T-helper 17 cell (primary cell): ENCODE results near the gene PRR20G. TPM values are rescaled to one million over a fixed set of nuclear protein-coding genes. Genes with fewer than 3 reads are reported as not detected.

Experiments
- ATAC-seq: fragments of 150-1000 bp; cut with Tn5 transposase; 2 replicates; pipeline ENCODE4 v1.10.0; 2021; ENCODE audit warnings: mild to moderate bottlenecking, moderate library complexity
- DNase-seq, 3 donors: peaks; one replicate each; pipeline versions ENCODE4 v3.0.0 to v3.0.0-alpha.2; 2020 to 2021
- H3K9me3 ChIP-seq: one replicate; pipeline ENCODE4 v1.7.0; 2013; ENCODE audit warnings: low read length, mild to moderate bottlenecking; ENCODE audit not compliant: control insufficient read depth, poor library complexity, severe bottlenecking
- H3K27ac Mint-ChIP-seq: one replicate; pipeline ENCODE4 v1.8.0; 2022; ENCODE audit warnings: mild to moderate bottlenecking, moderate library complexity, mixed read lengths
- H3K27me3 Mint-ChIP-seq: one replicate; pipeline ENCODE4 v1.8.0; 2022; ENCODE audit warnings: mixed read lengths
- H3K36me3 Mint-ChIP-seq: one replicate; pipeline ENCODE4 v1.8.0; 2022; ENCODE audit warnings: low read depth, mixed read lengths
- H3K4me1 Mint-ChIP-seq: one replicate; pipeline ENCODE4 v1.8.0; 2022; ENCODE audit warnings: mild to moderate bottlenecking, mixed read lengths
- H3K4me3 Mint-ChIP-seq: one replicate; pipeline ENCODE4 v1.8.0; 2022; ENCODE audit warnings: mild to moderate bottlenecking, moderate library complexity, mixed read lengths
- total RNA-seq, 4 donors: library from RNA in 2 of 4; stranded (reverse) in 2 of 4; gene quantifications; one replicate each; pipeline ENCODE4 v1.2.3 and lab custom pipeline; 2022 to 2026

PRR20G gene
- not detected for total RNA-seq
- 0 reads per million in 2 donors for total RNA-seq (lab: John Stamatoyannopoulos, UW)

GRCh38 chr3:127287840-127288239 lies at the start of gene PRR20G:
PRR20G (minus strand) TSS chr3:127288046; CDS start chr3:127287365, 681 bp downstream.
- peaks cover 2% of the 10 kb centered on the region for H3K36me3 Mint-ChIP-seq
- H3K4me3 Mint-ChIP-seq: no peak within 1 kb of the TSS
- no peaks in the 10 kb centered on the region for H3K4me1 Mint-ChIP-seq
- DNase-seq (no peak), ATAC-seq (no peak)
- H3K27me3 Mint-ChIP-seq: peaks cover 2% of the 10 kb centered on the region
- H3K27ac Mint-ChIP-seq: no peak within 1 kb of the TSS
- no peaks in the 10 kb centered on the region for H3K9me3 ChIP-seq

- Mint-ChIP-seq H3K27ac (no peak overlapping the region), H3K36me3 (no peaks in the 10 kb centered on the region), H3K4me1 (no peaks in the 10 kb centered on the region), H3K27me3 (no peaks in the 10 kb centered on the region), H3K4me3 (no peak overlapping the region)
- DNase-seq (no peak), ATAC-seq (no peak)
- H3K9me3 ChIP-seq: no peaks in the 10 kb centered on the region
These were observed 49.2 kb upstream of the PRR20G start for GRCh38 chr3:127337001-127337400.

- no peaks in the 10 kb centered on the region for H3K36me3 Mint-ChIP-seq
- no peak overlapping the region for H3K4me3 Mint-ChIP-seq
- no peak overlapping the region for H3K27ac Mint-ChIP-seq
- no peaks in the 10 kb centered on the region for H3K9me3 ChIP-seq
- H3K27me3 Mint-ChIP-seq: no peaks in the 10 kb centered on the region
- no peaks in the 10 kb centered on the region for H3K4me1 Mint-ChIP-seq
- ATAC-seq (no peak), DNase-seq (no peak)
These were observed 48.3 kb upstream of the PRR20G start for GRCh38 chr3:127336101-127336500.

- ATAC-seq: no peak
- Mint-ChIP-seq H3K4me1 (no peaks in the 10 kb centered on the region), H3K27ac (no peak overlapping the region), H3K4me3 (no peak overlapping the region), H3K36me3 (peaks cover 2% of the 10 kb centered on the region), H3K27me3 (peaks cover 5% of the 10 kb centered on the region)
- no peak for DNase-seq
- H3K9me3 ChIP-seq: peaks cover 6% of the 10 kb centered on the region
These were observed 42.5 kb upstream of the PRR20G start for GRCh38 chr3:127330385-127330784.

- Mint-ChIP-seq H3K4me3 (no peak overlapping the region), H3K36me3 (peaks cover 2% of the 10 kb centered on the region), H3K27me3 (peaks cover 5% of the 10 kb centered on the region), H3K27ac (no peak overlapping the region), H3K4me1 (no peaks in the 10 kb centered on the region)
- H3K9me3 ChIP-seq: peaks cover 6% of the 10 kb centered on the region
- DNase-seq: no peak
- ATAC-seq: no peak
These were observed 41.9 kb upstream of the PRR20G start for GRCh38 chr3:127329631-127330285.

- Mint-ChIP-seq H3K36me3 (peaks cover 2% of the 10 kb centered on the region), H3K27ac (no peak overlapping the region), H3K27me3 (peaks cover 5% of the 10 kb centered on the region), H3K4me3 (no peak overlapping the region), H3K4me1 (no peaks in the 10 kb centered on the region)
- peaks cover 6% of the 10 kb centered on the region for H3K9me3 ChIP-seq
- no peak for ATAC-seq
- DNase-seq: no peak
These were observed 40.6 kb upstream of the PRR20G start for GRCh38 chr3:127328421-127328820.

- no peak overlapping the region for H3K4me3 Mint-ChIP-seq
- peaks cover 2% of the 10 kb centered on the region for H3K36me3 Mint-ChIP-seq
- H3K4me1 Mint-ChIP-seq: no peaks in the 10 kb centered on the region
- DNase-seq (no peak), ATAC-seq (no peak)
- H3K27me3 Mint-ChIP-seq: peaks cover 5% of the 10 kb centered on the region
- peaks cover 6% of the 10 kb centered on the region for H3K9me3 ChIP-seq
- H3K27ac Mint-ChIP-seq: no peak overlapping the region
These were observed 38.5 kb upstream of the PRR20G start for GRCh38 chr3:127326341-127326740.

- Mint-ChIP-seq H3K27me3 (peaks cover 5% of the 10 kb centered on the region), H3K4me3 (no peak overlapping the region), H3K4me1 (no peaks in the 10 kb centered on the region), H3K27ac (no peak overlapping the region), H3K36me3 (peaks cover 2% of the 10 kb centered on the region)
- peaks cover 6% of the 10 kb centered on the region for H3K9me3 ChIP-seq
- no peak for DNase-seq
- ATAC-seq: no peak
These were observed 37.7 kb upstream of the PRR20G start for GRCh38 chr3:127325629-127325961.

GRCh38 chr3:127324913-127325628 lies 37.2 kb upstream of the PRR20G start:
- H3K4me3 Mint-ChIP-seq: no peak overlapping the region
- no peaks in the 10 kb centered on the region for H3K4me1 Mint-ChIP-seq
- peaks cover 4% of the 10 kb centered on the region for H3K9me3 ChIP-seq
- DNase-seq: no peak
- no peaks in the 10 kb centered on the region for H3K36me3 Mint-ChIP-seq
- no peak overlapping the region for H3K27ac Mint-ChIP-seq
- peaks cover 5% of the 10 kb centered on the region for H3K27me3 Mint-ChIP-seq
- ATAC-seq: no peak

- no peak for DNase-seq
- H3K4me1 Mint-ChIP-seq: no peaks in the 10 kb centered on the region
- ATAC-seq: no peak
- no peak overlapping the region for H3K4me3 Mint-ChIP-seq
- H3K27me3 Mint-ChIP-seq: peaks cover 5% of the 10 kb centered on the region
- no peak overlapping the region for H3K27ac Mint-ChIP-seq
- no peaks in the 10 kb centered on the region for H3K9me3 ChIP-seq
- H3K36me3 Mint-ChIP-seq: no peaks in the 10 kb centered on the region
These were observed 36.2 kb upstream of the PRR20G start for GRCh38 chr3:127324076-127324475.

GRCh38 chr3:127323581-127323980 lies 35.7 kb upstream of the PRR20G start:
- Mint-ChIP-seq H3K4me3 (no peak overlapping the region), H3K27me3 (peaks cover 5% of the 10 kb centered on the region), H3K36me3 (no peaks in the 10 kb centered on the region), H3K4me1 (no peaks in the 10 kb centered on the region), H3K27ac (no peak overlapping the region)
- no peak for ATAC-seq
- no peak for DNase-seq
- H3K9me3 ChIP-seq: no peaks in the 10 kb centered on the region

- H3K4me1 Mint-ChIP-seq: no peaks in the 10 kb centered on the region
- DNase-seq (no peak), ATAC-seq (no peak)
- no peak overlapping the region for H3K27ac Mint-ChIP-seq
- H3K36me3 Mint-ChIP-seq: no peaks in the 10 kb centered on the region
- H3K27me3 Mint-ChIP-seq: peaks cover 2% of the 10 kb centered on the region
- H3K4me3 Mint-ChIP-seq: no peak overlapping the region
- peaks cover 4% of the 10 kb centered on the region for H3K9me3 ChIP-seq
These were observed 33.5 kb upstream of the PRR20G start for GRCh38 chr3:127321371-127321770.

GRCh38 chr3:127320529-127321121 lies 32.8 kb upstream of the PRR20G start:
- no peak overlapping the region for H3K27ac Mint-ChIP-seq
- peaks cover under 1% of the 10 kb centered on the region for H3K27me3 Mint-ChIP-seq
- no peak for ATAC-seq
- no peaks in the 10 kb centered on the region for H3K4me1 Mint-ChIP-seq
- no peak for DNase-seq
- no peak overlapping the region for H3K4me3 Mint-ChIP-seq
- H3K9me3 ChIP-seq: peaks cover 4% of the 10 kb centered on the region
- no peaks in the 10 kb centered on the region for H3K36me3 Mint-ChIP-seq
